H1 (cell line): ENCODE results near the gene DAPK2. TPM values are rescaled to one million over a fixed set of nuclear protein-coding genes. Genes with fewer than 3 reads are reported as not detected.

ENCODE experiments used
- CTCF ChIA-PET: fragments of 300-600 bp; sonication (Branson Sonifier 250); formaldehyde crosslinking; loops from one replicate; lab custom pipeline; 2021; ENCODE audit not compliant: partially characterized antibody; lab: Charles Lee
- POLR2A ChIA-PET: fragments of 300-600 bp; sonication (Branson Sonifier 250); formaldehyde crosslinking; loops from one replicate; lab custom pipeline; 2021; ENCODE audit warnings: inconsistent platforms; ENCODE audit not compliant: partially characterized antibody; lab: Charles Lee
- DNase-seq, 2 experiments: peaks; one replicate each; pipeline versions ENCODE4 v3.0.0 to v3.0.0-alpha.2; 2010 to 2022; ENCODE audit warnings: low spot score in 2 of 2, low read depth in 1 of 2, mixed read lengths in 1 of 2
- FAIRE-seq: peaks from 2 replicates; lab custom pipeline; 2011; peaks lifted over from hg19 to GRCh38; lab: Jason Lieb, UNC
- H2AFZ ChIP-seq: 2 replicates; pipeline ENCODE4 v1.8.1; 2012; ENCODE audit warnings: low read length, inconsistent platforms
- H2AK5ac ChIP-seq: 2 replicates; pipeline ENCODE4 v1.6.1; 2013; ENCODE audit warnings: low read depth, low read length
- H2BK120ac ChIP-seq: replicated peaks from 2 replicates; pipeline ENCODE3; 2013; ENCODE audit warnings: low read depth, low read length, inconsistent platforms
- H2BK12ac ChIP-seq: 2 replicates; pipeline ENCODE4 v1.6.1; 2013; ENCODE audit warnings: low read depth, low read length
- H2BK15ac ChIP-seq: 2 replicates; pipeline ENCODE4 v1.6.1; 2013; ENCODE audit warnings: low read length
- H2BK20ac ChIP-seq: 2 replicates; pipeline ENCODE4 v1.6.1; 2013; ENCODE audit warnings: low read length
- H2BK5ac ChIP-seq: 2 replicates; pipeline ENCODE4 v1.6.1; 2013; ENCODE audit warnings: low read depth, low read length
- H3K14ac ChIP-seq: 2 replicates; pipeline ENCODE4 v1.6.1; 2013; ENCODE audit warnings: inconsistent platforms; ENCODE audit not compliant: insufficient read length
- H3K18ac ChIP-seq: 2 replicates; pipeline ENCODE4 v1.6.1; 2013; ENCODE audit warnings: low read length; ENCODE audit errors: extremely low read depth
- H3K23ac ChIP-seq: 2 replicates; pipeline ENCODE4 v1.6.1; 2013; ENCODE audit warnings: inconsistent platforms; ENCODE audit not compliant: insufficient read length
- H3K23me2 ChIP-seq: 2 replicates; pipeline ENCODE4 v1.6.1; 2013; ENCODE audit warnings: low read depth, low read length
- H3K27ac ChIP-seq: 2 replicates; pipeline ENCODE4 v1.6.1; 2011; ENCODE audit warnings: low read depth, low read length, inconsistent platforms
- H3K27me3 ChIP-seq, 4 experiments: replicated peaks in 1 of 4; 1 replicate in 1 of 4; 2 replicates in 3 of 4; pipeline versions ENCODE4 v1.6.1 to v1.8.1; 2011 to 2013; ENCODE audit warnings: low read length in 3 of 4, mild to moderate bottlenecking in 3 of 4, inconsistent platforms in 2 of 4, mixed read lengths in 2 of 4, moderate library complexity in 1 of 4; ENCODE audit not compliant: control insufficient read depth in 3 of 4, insufficient read depth in 3 of 4; ENCODE audit errors: extremely low read depth in 1 of 4
- H3K36me3 ChIP-seq, 4 experiments: 2 replicates each; pipeline versions ENCODE4 v1.6.1 to v1.8.1; 2011 to 2013; ENCODE audit warnings: mild to moderate bottlenecking in 4 of 4, low read length in 3 of 4, moderate library complexity in 2 of 4, control low read depth in 1 of 4, inconsistent platforms in 1 of 4; ENCODE audit not compliant: insufficient read depth in 4 of 4, control insufficient read depth in 2 of 4
- H3K4ac ChIP-seq: replicated peaks from 2 replicates; pipeline ENCODE3; 2013; ENCODE audit warnings: low read length, low read depth, mixed read lengths, inconsistent platforms; ENCODE audit not compliant: insufficient read length
- H3K4me1 ChIP-seq, 4 experiments: replicated peaks in 1 of 4; 1 replicate in 1 of 4; 2 replicates in 3 of 4; pipeline versions ENCODE4 v1.6.1 to v1.8.1; 2011 to 2013; ENCODE audit warnings: low read length in 3 of 4, inconsistent platforms in 2 of 4, mixed read lengths in 1 of 4; ENCODE audit not compliant: insufficient read depth in 4 of 4, control insufficient read depth in 3 of 4
- H3K4me2 ChIP-seq, 2 experiments: 2 replicates each; pipeline versions ENCODE4 v1.6.1 to v1.8.1; 2011 to 2013; ENCODE audit warnings: low read depth in 2 of 2, low read length in 2 of 2, control low read depth in 1 of 2, inconsistent platforms in 1 of 2, mild to moderate bottlenecking in 1 of 2; ENCODE audit not compliant: insufficient read depth in 1 of 2
- H3K4me3 ChIP-seq, 4 experiments: fragments of 200-600, 300-600 bp in 1 of 4; sonication (generic), shearing (Covaris generic), sonication (Bioruptor Twin) in 1 of 4; 2 replicates each; pipeline versions ENCODE4 v1.5.1 to v1.8.1; 2011 to 2016; ENCODE audit warnings: low read length in 4 of 4, low read depth in 3 of 4, control low read depth in 2 of 4, inconsistent platforms in 2 of 4, mild to moderate bottlenecking in 2 of 4, mixed read lengths in 1 of 4, moderate library complexity in 1 of 4; ENCODE audit not compliant: insufficient read depth in 2 of 4; ENCODE audit errors: extremely low read depth in 1 of 4
- H3K56ac ChIP-seq: replicated peaks from 2 replicates; pipeline ENCODE3; 2013; ENCODE audit warnings: low read depth, mild to moderate bottlenecking, mixed read lengths, low read length, inconsistent platforms; ENCODE audit not compliant: insufficient read length
- H3K79me1 ChIP-seq: 2 replicates; pipeline ENCODE4 v1.6.1; 2013; ENCODE audit warnings: low read depth, low read length, control low read depth
- H3K79me2 ChIP-seq, 2 experiments: 2 replicates each; pipeline versions ENCODE4 v1.6.1 to v1.8.1; 2012 to 2013; ENCODE audit warnings: low read length in 2 of 2, mild to moderate bottlenecking in 2 of 2, inconsistent platforms in 1 of 2; ENCODE audit not compliant: insufficient read depth in 2 of 2, control insufficient read depth in 1 of 2
- H3K9ac ChIP-seq, 4 experiments: replicated peaks in 1 of 4; 1 replicate in 1 of 4; 2 replicates in 3 of 4; pipeline versions ENCODE4 v1.6.1 to v1.8.1; 2011 to 2013; ENCODE audit warnings: low read depth in 3 of 4, low read length in 3 of 4, control low read depth in 2 of 4, mild to moderate bottlenecking in 2 of 4, moderate library complexity in 2 of 4, inconsistent platforms in 1 of 4; ENCODE audit errors: extremely low read depth in 1 of 4
- H3K9me3 ChIP-seq, 2 experiments: 2 replicates each; pipeline versions ENCODE4 v1.6.1 to v1.8.1; 2012 to 2013; ENCODE audit warnings: mild to moderate bottlenecking in 2 of 2, moderate library complexity in 2 of 2, control low read depth in 1 of 2, inconsistent platforms in 1 of 2, low read depth in 1 of 2, low read length in 1 of 2, mixed read lengths in 1 of 2; ENCODE audit not compliant: insufficient read depth in 2 of 2
- H4K20me1 ChIP-seq, 2 experiments: replicated peaks in 1 of 2; 2 replicates each; pipeline versions ENCODE3 to v1.8.1; 2011 to 2013; ENCODE audit warnings: inconsistent platforms in 2 of 2, low read length in 2 of 2, mild to moderate bottlenecking in 1 of 2; ENCODE audit not compliant: insufficient read depth in 2 of 2, control insufficient read depth in 1 of 2
- H4K5ac ChIP-seq: 2 replicates; pipeline ENCODE4 v1.6.1; 2013; ENCODE audit warnings: low read length, low read depth, mixed read lengths, inconsistent platforms; ENCODE audit not compliant: insufficient read length
- H4K8ac ChIP-seq: 2 replicates; pipeline ENCODE4 v1.8.0; 2013; ENCODE audit warnings: mild to moderate bottlenecking, moderate library complexity, low read length, inconsistent platforms; ENCODE audit not compliant: insufficient read depth; ENCODE audit errors: extremely low read depth
- H4K91ac ChIP-seq: replicated peaks from 2 replicates; pipeline ENCODE3; 2013; ENCODE audit warnings: low read length, mixed read lengths, inconsistent platforms; ENCODE audit not compliant: insufficient read length
- FOSL1 ChIP-seq: IDR thresholded peaks from 2 replicates; pipeline ENCODE4 v1.6.1; 2011; ENCODE audit warnings: mild to moderate bottlenecking, low read depth, low read length, moderate library complexity; ENCODE audit not compliant: insufficient read depth
- RAD21 ChIP-seq, 2 experiments: IDR thresholded peaks in 1 of 2; conservative IDR thresholded peaks in 1 of 2; 2 replicates each; pipeline ENCODE4 v1.6.1; 2011; ENCODE audit warnings: low read depth in 2 of 2, low read length in 2 of 2, improper control_type of control experiment in 1 of 2, inconsistent platforms in 1 of 2, mild to moderate bottlenecking in 1 of 2, moderate library complexity in 1 of 2
- TBP ChIP-seq: IDR thresholded peaks from 2 replicates; pipeline ENCODE4 v1.6.1; 2011; ENCODE audit warnings: low read depth, low read length, improper control_type of control experiment
- polyA plus RNA-seq, 7 experiments: library from polyadenylated mRNA; depleted of rRNA in 3 of 7; stranded (reverse) in 5 of 7; unstranded in 2 of 7; fragments of >200 nt in 5 of 7; fragments of 200-250 nt in 2 of 7; gene quantifications; 1 replicate in 5 of 7; 2 replicates in 1 of 7; 4 replicates in 1 of 7; pipeline versions ENCODE4 v1.2.1 to v1.2.3, GENCODE V29; 2011 to 2013; ENCODE audit warnings: missing spikeins in 2 of 7, mixed read lengths in 2 of 7
- total RNA-seq: library from RNA; stranded (reverse); fragmentation: NEBNext Ultra II Directional; extraction: Animal tissue kit (Norgen Biotek cat#: 25700); gene quantifications from 2 replicates; pipeline ENCODE4 v1.2.1, GENCODE V29; 2021

Gene DAPK2
- total and polyA plus RNA-seq, 2 of the 8 experiments (the other 6 are each of a cell fraction or from before 2014, with no cell fraction given) = 1.8 to 2.9 TPM

GRCh38 chr15:64092075-64092820 lies 46.0 kb upstream of the DAPK2 start:
- Histone ChIP-seq H3K4me3 (peak overlapping the region; percentile 78 to 92 (median 83); a peak in 7 of 8 replicates), H3K4me1 (peaks cover 2 to 6% (median 4%) of the 10 kb centered on the region in 4 experiments), H3K14ac (no peak overlapping the region), H4K20me1 (peaks cover 0 to 4% of the 10 kb centered on the region in 2 experiments), H3K79me1 (peaks cover 4% of the 10 kb centered on the region), H3K9me3 (no peaks in the 10 kb centered on the region), H3K23me2 (peaks cover 12% of the 10 kb centered on the region), H4K8ac (no peak overlapping the region), H2BK5ac (no peak overlapping the region), H3K23ac (no peak overlapping the region), H2AFZ (no peak overlapping the region), H2BK12ac (no peak overlapping the region)
- no peak for DNase-seq
- TF ChIP-seq FOSL1 = no peak
- TF ChIP-seq RAD21 (IDR thresholded peaks at IDR 0.05 in 1 of 2, conservative IDR thresholded peaks at IDR 0.05 in 1 of 2; ENCODE audit: low read depth in 2 of 2, low read length in 2 of 2) = peak; percentile 19 to 30; a peak in 3 of 4 replicates
- no peak for TF ChIP-seq TBP
- TF ChIP-seq, all 59 proteins: peak for 1
- H3K27ac ChIP-seq = no peak overlapping the region
- no peak overlapping the region for H4K5ac ChIP-seq
- H3K56ac ChIP-seq = no peak overlapping the region
- H3K4me2 ChIP-seq = peak overlapping the region; percentile 85 to 92
- peaks cover 0 to 23% (median 9%) of the 10 kb centered on the region in 4 experiments; a peak in 7 of 8 replicates for H3K36me3 ChIP-seq
- no peak overlapping the region for H2BK120ac ChIP-seq
- H3K4ac ChIP-seq = no peak overlapping the region
- no peak overlapping the region for H2BK15ac ChIP-seq
- CTCF ChIA-PET = interaction anchor here (0.7 to 2.1 kb wide), 7 partner anchors 9 to 61 kb away, joined by 3 to 8 read pairs (median 6); no protein-coding TSS in a partner anchor
- FAIRE-seq = no peak
- no peaks in the 10 kb centered on the region for H3K27me3 ChIP-seq
- H3K18ac ChIP-seq = no peak overlapping the region
- H4K91ac ChIP-seq = no peak overlapping the region
- H2BK20ac ChIP-seq = no peak overlapping the region
- H3K9ac ChIP-seq = peak overlapping the region in 1 of 4 experiments; percentile 89; a peak in 1 of 7 replicates
- POLR2A ChIA-PET = interaction anchor here (0.9 to 2.1 kb wide), 3 partner anchors 48 to 197 kb away, joined by 3 to 10 read pairs (median 3); no protein-coding TSS in a partner anchor
- H2AK5ac ChIP-seq = no peak overlapping the region
- peaks cover 0 to 42% of the 10 kb centered on the region in 2 experiments; a peak in 2 of 4 replicates for H3K79me2 ChIP-seq
